PC-3 (cell line): ENCODE data around the gene ADAMTS4.

Experiments used
- EZH2 ChIP-seq: fragments of 300-600 bp; sonication (generic); IDR thresholded peaks from one replicate; pipeline ENCODE4 v1.6.1; 2017; ENCODE audit warnings: antibody characterized with exemption, mild to moderate bottlenecking, low read length; ENCODE audit not compliant: unreplicated experiment
- TF ChIP-seq, protein P1 (sequence below): fragments of 300-600 bp; sonication (generic); conservative IDR thresholded peaks from 2 replicates; pipeline ENCODE4 v1.5.1; 2017; ENCODE audit warnings: antibody characterized with exemption, low read depth, mild to moderate bottlenecking, low read length

DNA sequence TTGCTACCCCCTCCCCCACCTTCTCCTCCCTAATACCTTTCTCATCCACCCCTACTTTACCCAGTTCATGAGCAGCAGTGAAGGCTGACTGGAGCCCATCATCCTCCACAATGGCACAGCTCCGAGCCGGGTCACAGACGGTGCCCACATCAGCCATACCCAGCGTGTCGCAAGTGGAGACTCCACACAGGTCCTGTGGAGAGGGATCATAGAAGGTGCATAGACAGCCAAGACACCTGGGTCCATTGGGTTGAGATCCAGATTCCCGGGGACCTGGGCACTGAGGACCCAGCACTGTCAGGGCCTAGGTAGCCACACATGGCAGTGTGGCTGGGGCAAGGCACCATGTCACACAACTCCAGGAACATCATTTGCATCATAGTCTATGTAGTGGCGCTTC is 2.7 kb downstream of the ADAMTS4 start:
- TF ChIP-seq, protein P1, sequence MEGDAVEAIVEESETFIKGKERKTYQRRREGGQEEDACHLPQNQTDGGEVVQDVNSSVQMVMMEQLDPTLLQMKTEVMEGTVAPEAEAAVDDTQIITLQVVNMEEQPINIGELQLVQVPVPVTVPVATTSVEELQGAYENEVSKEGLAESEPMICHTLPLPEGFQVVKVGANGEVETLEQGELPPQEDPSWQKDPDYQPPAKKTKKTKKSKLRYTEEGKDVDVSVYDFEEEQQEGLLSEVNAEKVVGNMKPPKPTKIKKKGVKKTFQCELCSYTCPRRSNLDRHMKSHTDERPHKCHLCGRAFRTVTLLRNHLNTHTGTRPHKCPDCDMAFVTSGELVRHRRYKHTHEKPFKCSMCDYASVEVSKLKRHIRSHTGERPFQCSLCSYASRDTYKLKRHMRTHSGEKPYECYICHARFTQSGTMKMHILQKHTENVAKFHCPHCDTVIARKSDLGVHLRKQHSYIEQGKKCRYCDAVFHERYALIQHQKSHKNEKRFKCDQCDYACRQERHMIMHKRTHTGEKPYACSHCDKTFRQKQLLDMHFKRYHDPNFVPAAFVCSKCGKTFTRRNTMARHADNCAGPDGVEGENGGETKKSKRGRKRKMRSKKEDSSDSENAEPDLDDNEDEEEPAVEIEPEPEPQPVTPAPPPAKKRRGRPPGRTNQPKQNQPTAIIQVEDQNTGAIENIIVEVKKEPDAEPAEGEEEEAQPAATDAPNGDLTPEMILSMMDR = no peak
- TF ChIP-seq EZH2 = no peak
